ENCODE data around the gene CADM1.

DNA sequence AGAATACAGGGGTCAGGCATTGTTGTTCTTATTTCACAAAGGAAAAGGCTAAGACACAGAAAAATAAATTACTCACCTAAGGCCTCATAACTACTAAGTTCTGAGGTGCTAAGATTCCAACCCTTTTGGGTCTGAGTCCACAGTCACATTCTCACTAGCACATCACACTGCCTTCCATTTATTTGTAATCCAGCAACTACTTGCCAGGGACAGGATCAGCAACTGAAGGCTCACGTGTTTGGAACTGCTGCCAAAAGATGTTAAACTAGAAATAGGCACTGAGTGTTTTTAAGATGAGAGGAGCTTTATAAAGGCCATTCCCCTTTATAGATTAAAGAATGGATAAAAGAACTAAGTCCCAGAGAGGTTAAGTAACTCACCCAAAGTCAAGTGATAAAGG lies 58.0 kb downstream of the CADM1 start:
- TF ChIP-seq, protein P1, sequence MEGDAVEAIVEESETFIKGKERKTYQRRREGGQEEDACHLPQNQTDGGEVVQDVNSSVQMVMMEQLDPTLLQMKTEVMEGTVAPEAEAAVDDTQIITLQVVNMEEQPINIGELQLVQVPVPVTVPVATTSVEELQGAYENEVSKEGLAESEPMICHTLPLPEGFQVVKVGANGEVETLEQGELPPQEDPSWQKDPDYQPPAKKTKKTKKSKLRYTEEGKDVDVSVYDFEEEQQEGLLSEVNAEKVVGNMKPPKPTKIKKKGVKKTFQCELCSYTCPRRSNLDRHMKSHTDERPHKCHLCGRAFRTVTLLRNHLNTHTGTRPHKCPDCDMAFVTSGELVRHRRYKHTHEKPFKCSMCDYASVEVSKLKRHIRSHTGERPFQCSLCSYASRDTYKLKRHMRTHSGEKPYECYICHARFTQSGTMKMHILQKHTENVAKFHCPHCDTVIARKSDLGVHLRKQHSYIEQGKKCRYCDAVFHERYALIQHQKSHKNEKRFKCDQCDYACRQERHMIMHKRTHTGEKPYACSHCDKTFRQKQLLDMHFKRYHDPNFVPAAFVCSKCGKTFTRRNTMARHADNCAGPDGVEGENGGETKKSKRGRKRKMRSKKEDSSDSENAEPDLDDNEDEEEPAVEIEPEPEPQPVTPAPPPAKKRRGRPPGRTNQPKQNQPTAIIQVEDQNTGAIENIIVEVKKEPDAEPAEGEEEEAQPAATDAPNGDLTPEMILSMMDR (conservative IDR thresholded peaks at IDR 0.05 in 1 of 2, IDR thresholded peaks at IDR 0.05 in 1 of 2; ENCODE audit: low read depth in 1 of 2, low read length in 2 of 2): no peak
- TF ChIP-seq EZH2 (IDR thresholded peaks at IDR 0.05; ENCODE audit: low read length, missing control alignments): no peak
